OCI-LY7 (cell line): ENCODE measurements around the gene COPS8. TPM values are rescaled to one million over a fixed set of nuclear protein-coding genes. Genes with fewer than 3 reads are reported as not detected.

ENCODE experiments used
- BruUV-seq: library from RNA; stranded (reverse); fragments of 400-500 nt; replicated peaks from 2 replicates; lab custom pipeline; 2021; lab: Mats Ljungman, UMichigan
- CTCF ChIA-PET: fragments of 300-600 bp; sonication (Branson Sonifier 250); formaldehyde crosslinking; loops from one replicate; lab custom pipeline; 2022; ENCODE audit warnings: antibody characterized with exemption; ENCODE audit not compliant: unreplicated experiment; lab: Charles Lee
- POLR2A ChIA-PET: fragments of 300-600 bp; sonication (Branson Sonifier 250); formaldehyde crosslinking; loops from one replicate; lab custom pipeline; 2022; ENCODE audit warnings: antibody characterized with exemption; lab: Charles Lee
- DNase-seq: peaks from one replicate; pipeline ENCODE4 v3.0.0-alpha.2; 2015; ENCODE audit warnings: low spot score
- H2AFZ ChIP-seq: fragments of 200-600 bp; sonication (generic), shearing (Covaris generic); 2 replicates; pipeline ENCODE4 v1.6.1; 2014; ENCODE audit warnings: mild to moderate bottlenecking, antibody characterized with exemption, low read length, moderate library complexity
- H3K27ac ChIP-seq: fragments of 200-600 bp; sonication (generic); 2 replicates; pipeline ENCODE4 v1.5.1; 2014; ENCODE audit warnings: mixed run types, low read depth, mild to moderate bottlenecking, moderate library complexity, low read length, inconsistent platforms; ENCODE audit not compliant: poor library complexity, severe bottlenecking
- H3K36me3 ChIP-seq: fragments of 200-600 bp; sonication (generic); 2 replicates; pipeline ENCODE4 v1.6.1; 2014; ENCODE audit warnings: mild to moderate bottlenecking, antibody characterized with exemption, low read length, moderate library complexity, mixed read lengths; ENCODE audit not compliant: insufficient read depth
- H3K4me1 ChIP-seq: fragments of 200-600 bp; sonication (generic); 2 replicates; pipeline ENCODE4 v1.5.1; 2014; ENCODE audit warnings: mild to moderate bottlenecking, low read length; ENCODE audit not compliant: insufficient read depth, poor library complexity, severe bottlenecking
- H3K4me2 ChIP-seq: fragments of 200-600 bp; sonication (generic); 2 replicates; pipeline ENCODE4 v1.6.1; 2014; ENCODE audit warnings: mild to moderate bottlenecking, low read length
- H3K4me3 ChIP-seq: fragments of 200-600 bp; sonication (generic); 2 replicates; pipeline ENCODE4 v1.5.1; 2014; ENCODE audit warnings: mild to moderate bottlenecking, low read depth, low read length; ENCODE audit not compliant: poor library complexity, severe bottlenecking
- H3K79me2 ChIP-seq: fragments of 200-600 bp; sonication (generic); 2 replicates; pipeline ENCODE4 v1.6.1; 2016; ENCODE audit warnings: low read depth, mild to moderate bottlenecking, low read length, moderate library complexity, mixed read lengths; ENCODE audit not compliant: insufficient read depth
- H3K9me2 ChIP-seq: fragments of 200-600 bp; sonication (generic); 2 replicates; pipeline ENCODE4 v1.6.1; 2016; ENCODE audit warnings: mild to moderate bottlenecking, low read length, mixed read lengths; ENCODE audit not compliant: insufficient read depth
- H3K9me3 ChIP-seq: fragments of 200-600 bp; sonication (generic); 2 replicates; pipeline ENCODE4 v1.6.1; 2014; ENCODE audit warnings: mild to moderate bottlenecking, mixed run types, low read length, mixed read lengths
- H4K20me1 ChIP-seq: fragments of 200-600 bp; sonication (generic); 2 replicates; pipeline ENCODE4 v1.6.1; 2014; ENCODE audit warnings: mild to moderate bottlenecking, antibody characterized with exemption, low read length, moderate library complexity, mixed read lengths; ENCODE audit not compliant: insufficient read depth
- EZH2phosphoT487 ChIP-seq: fragments of 200-600 bp; sonication (generic); IDR thresholded peaks from 2 replicates; pipeline ENCODE4 v1.6.1; 2018; ENCODE audit warnings: low read depth, borderline replicate concordance, mild to moderate bottlenecking, mixed run types, antibody characterized with exemption, low read length, moderate library complexity, mixed read lengths
- intact Hi-C: fragments of 100-400 bp; cut with micrococcal nuclease; formaldehyde crosslinking; loops from one replicate; pipeline ENCODE4 v1.10.0; 2022; ENCODE audit not compliant: unreplicated experiment
- total RNA-seq, 2 experiments: library from RNA; depleted of rRNA in 1 of 2; stranded (reverse); fragments of >200 nt in 1 of 2; shearing (Covaris generic) in 1 of 2; gene quantifications; 2 replicates each; pipeline ENCODE4 v1.2.3, GENCODE V29; 2014 to 2022
- TF ChIP-seq, protein P1 (sequence below): fragments of 200-600 bp; sonication (generic); conservative IDR thresholded peaks from 2 replicates; pipeline ENCODE4 v1.5.1; 2014; ENCODE audit warnings: mild to moderate bottlenecking, antibody characterized with exemption, low read length, moderate library complexity, mixed read lengths

Gene COPS8
- total RNA-seq, 2 experiments from 2014 or later, result 58.8 to 117 TPM

DNA sequence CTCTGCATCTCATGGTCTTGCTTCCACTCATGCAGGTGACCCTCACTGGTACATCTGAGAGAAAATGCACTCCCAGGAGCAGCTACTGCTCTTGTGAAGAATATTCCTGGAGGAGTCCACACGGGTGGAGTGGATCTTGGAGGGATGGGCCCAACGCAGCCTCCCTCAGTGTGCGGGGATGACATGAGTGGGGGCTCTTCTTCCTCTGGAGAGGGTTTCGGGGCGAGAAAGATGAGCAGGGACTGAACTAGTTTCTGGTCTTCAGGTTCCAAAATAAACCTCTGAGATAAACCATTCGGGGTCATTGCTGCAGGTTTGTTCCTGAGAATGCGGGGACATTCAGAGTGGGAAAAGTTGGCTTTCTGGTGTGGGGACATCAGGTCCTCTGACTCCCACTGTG is 39.1 kb downstream of the COPS8 start:
- no TSS peak for BruUV-seq
- H3K9me2 ChIP-seq, result no peaks in the 10 kb centered on the region
- CTCF ChIA-PET, result no interaction called here
- H2AFZ ChIP-seq, result no peak overlapping the region
- no peaks in the 10 kb centered on the region for H4K20me1 ChIP-seq
- TF ChIP-seq, protein P1, sequence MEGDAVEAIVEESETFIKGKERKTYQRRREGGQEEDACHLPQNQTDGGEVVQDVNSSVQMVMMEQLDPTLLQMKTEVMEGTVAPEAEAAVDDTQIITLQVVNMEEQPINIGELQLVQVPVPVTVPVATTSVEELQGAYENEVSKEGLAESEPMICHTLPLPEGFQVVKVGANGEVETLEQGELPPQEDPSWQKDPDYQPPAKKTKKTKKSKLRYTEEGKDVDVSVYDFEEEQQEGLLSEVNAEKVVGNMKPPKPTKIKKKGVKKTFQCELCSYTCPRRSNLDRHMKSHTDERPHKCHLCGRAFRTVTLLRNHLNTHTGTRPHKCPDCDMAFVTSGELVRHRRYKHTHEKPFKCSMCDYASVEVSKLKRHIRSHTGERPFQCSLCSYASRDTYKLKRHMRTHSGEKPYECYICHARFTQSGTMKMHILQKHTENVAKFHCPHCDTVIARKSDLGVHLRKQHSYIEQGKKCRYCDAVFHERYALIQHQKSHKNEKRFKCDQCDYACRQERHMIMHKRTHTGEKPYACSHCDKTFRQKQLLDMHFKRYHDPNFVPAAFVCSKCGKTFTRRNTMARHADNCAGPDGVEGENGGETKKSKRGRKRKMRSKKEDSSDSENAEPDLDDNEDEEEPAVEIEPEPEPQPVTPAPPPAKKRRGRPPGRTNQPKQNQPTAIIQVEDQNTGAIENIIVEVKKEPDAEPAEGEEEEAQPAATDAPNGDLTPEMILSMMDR, result no peak
- POLR2A ChIA-PET, result no interaction called here
- no peaks in the 10 kb centered on the region for H3K79me2 ChIP-seq
- no peak for DNase-seq
- H3K4me2 ChIP-seq, result no peak overlapping the region
- H3K4me1 ChIP-seq, result no peaks in the 10 kb centered on the region
- intact Hi-C loops, result loop anchor here (10.0 kb wide), 1 partner anchor 450 kb away; no protein-coding TSS in a partner anchor
- H3K27ac ChIP-seq, result no peak overlapping the region
- H3K4me3 ChIP-seq, result no peak overlapping the region
- H3K36me3 ChIP-seq, result no peaks in the 10 kb centered on the region
- H3K9me3 ChIP-seq, result no peaks in the 10 kb centered on the region

DNA sequence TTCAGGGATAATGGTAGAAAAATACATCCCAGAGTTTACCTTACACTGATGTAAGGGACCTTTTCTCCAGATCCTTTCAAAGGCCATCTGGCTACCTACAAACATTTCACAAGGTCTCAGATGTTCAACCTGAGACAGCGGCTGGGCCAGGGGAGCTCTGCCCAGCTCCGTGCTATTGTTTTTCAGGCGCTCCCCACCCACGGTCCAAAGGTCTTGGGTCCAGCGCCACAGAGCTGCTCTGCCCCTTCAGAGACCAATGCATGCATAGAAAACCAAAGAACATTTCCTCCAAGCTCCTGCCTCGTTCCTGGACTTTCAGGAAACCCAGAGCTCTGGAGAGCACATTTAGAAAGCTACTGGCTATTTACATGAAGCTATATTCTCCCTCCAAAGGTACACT is 40.3 kb downstream of the COPS8 start:
- Histone ChIP-seq H3K9me2 (no peaks in the 10 kb centered on the region), H3K4me1 (no peaks in the 10 kb centered on the region), H3K79me2 (no peaks in the 10 kb centered on the region), H3K9me3 (no peaks in the 10 kb centered on the region), H3K36me3 (no peaks in the 10 kb centered on the region), H2AFZ (no peak overlapping the region), H4K20me1 (no peaks in the 10 kb centered on the region), H3K4me2 (no peak overlapping the region), H3K4me3 (no peak overlapping the region), H3K27ac (no peak overlapping the region)
- intact Hi-C loops, result loop anchor here (10.0 kb wide), 1 partner anchor 449 kb away; no protein-coding TSS in a partner anchor
- ChIA-PET CTCF (no interaction called here), POLR2A (interaction anchor here (0.6 kb wide), 1 partner anchor 14 kb away, joined by 3 read pairs; no protein-coding TSS in a partner anchor)
- DNase-seq, result no peak
- TF ChIP-seq, protein P1, result no peak
- no peak for TF ChIP-seq EZH2phosphoT487
- no TSS peak for BruUV-seq

DNA sequence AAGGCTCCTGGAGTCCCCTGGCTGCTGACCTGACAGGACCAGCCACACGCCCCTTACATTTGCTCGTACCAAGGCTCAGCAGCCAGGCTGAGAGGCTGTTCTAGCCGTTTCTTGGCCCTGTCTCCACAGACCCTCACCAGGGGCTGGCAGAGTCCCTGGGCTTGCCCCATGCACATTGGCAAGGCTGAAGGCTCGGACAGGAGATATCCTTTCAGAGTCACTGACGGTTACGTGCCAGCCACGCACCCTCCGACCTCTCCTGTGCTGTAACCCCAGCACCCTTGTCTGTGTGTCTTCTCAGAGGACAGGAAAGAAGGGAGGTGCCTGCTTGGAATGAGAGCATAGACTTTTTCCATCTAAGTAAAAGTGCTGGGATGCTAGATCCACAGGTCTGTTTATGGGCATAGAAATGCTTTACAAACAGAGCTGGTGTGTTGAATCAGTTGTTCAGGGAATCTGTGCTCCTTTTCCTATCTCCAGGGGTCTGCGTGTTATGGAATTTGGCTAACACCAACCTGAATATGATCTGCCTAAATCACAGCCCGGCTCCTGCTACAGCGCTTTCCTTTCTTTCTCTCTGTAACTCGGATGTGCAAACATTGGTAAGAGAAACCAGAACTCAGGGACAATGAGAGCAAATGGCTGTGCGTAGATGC is 41.0 kb downstream of the COPS8 start:
- Histone ChIP-seq H3K4me1 (no peaks in the 10 kb centered on the region), H2AFZ (no peak overlapping the region), H3K27ac (no peak overlapping the region), H3K4me2 (no peak overlapping the region), H3K9me2 (no peaks in the 10 kb centered on the region), H3K79me2 (no peaks in the 10 kb centered on the region), H3K9me3 (no peaks in the 10 kb centered on the region), H3K36me3 (no peaks in the 10 kb centered on the region), H3K4me3 (no peak overlapping the region), H4K20me1 (no peaks in the 10 kb centered on the region)
- ChIA-PET CTCF (no interaction called here), POLR2A (no interaction called here)
- no peak for DNase-seq
- BruUV-seq, result no TSS peak
- intact Hi-C loops, result loop anchor here (10.0 kb wide), 1 partner anchor 448 kb away; no protein-coding TSS in a partner anchor
- TF ChIP-seq, protein P1, result no peak
- no peak for TF ChIP-seq EZH2phosphoT487
